Activated T-helper 2 cell treated with anti-CD3 and anti-CD28 coated beads, Interferon-gamma antibody, Interleukin-2, Interleukin-4, amounts not matched to agents 10 μg/mL and 5 μg/mL and 100 μg/mL, durations not matched to agents 14 hours and 24 hours and 36 hours (primary cell): ENCODE results near the gene NAT16. TPM values are rescaled to one million over a fixed set of nuclear protein-coding genes. Genes with fewer than 3 reads are reported as not detected.

Experiments used
- DNase-seq: peaks from one replicate; pipeline ENCODE4 v3.0.0; 2021; ENCODE audit warnings: low spot score
- H3K27ac Mint-ChIP-seq: one replicate; pipeline ENCODE4 v1.8.0; 2021; ENCODE audit warnings: mixed read lengths
- H3K27me3 Mint-ChIP-seq: one replicate; pipeline ENCODE4 v1.8.0; 2021; ENCODE audit warnings: low read depth, mixed read lengths
- H3K36me3 Mint-ChIP-seq: one replicate; pipeline ENCODE4 v1.8.0; 2021; ENCODE audit warnings: low read depth, mixed read lengths
- H3K4me1 Mint-ChIP-seq: one replicate; pipeline ENCODE4 v1.8.0; 2021; ENCODE audit warnings: low read depth, mixed read lengths
- H3K4me3 Mint-ChIP-seq: one replicate; pipeline ENCODE4 v1.8.0; 2021; ENCODE audit warnings: low read depth, mild to moderate bottlenecking, moderate library complexity, mixed read lengths
- H3K9me3 Mint-ChIP-seq: one replicate; pipeline ENCODE4 v1.8.0; 2021; ENCODE audit warnings: mixed read lengths
- intact Hi-C: fragments of 100-400 bp; cut with micrococcal nuclease; formaldehyde crosslinking; loops from one replicate; pipeline ENCODE4 v1.15.1; 2023
- total RNA-seq: library from RNA; stranded (reverse); gene quantifications from 2 replicates; pipeline ENCODE4 v1.2.3, GENCODE V29; 2022

The NAT16 gene
- total RNA-seq, 1 donor from 2014 or later = not detected

- Mint-ChIP-seq H3K27ac (no peak overlapping the region), H3K4me1 (peaks cover 49% of the 10 kb centered on the region), H3K36me3 (peaks cover 4% of the 10 kb centered on the region), H3K27me3 (peaks cover 59% of the 10 kb centered on the region), H3K4me3 (peak overlapping the region; percentile 82), H3K9me3 (no peaks in the 10 kb centered on the region)
- no peak for DNase-seq
- intact Hi-C loops = loop anchor here (1.0 to 10.0 kb wide), 6 partner anchors 8 to 199 kb away; partner anchors contain the start of genes AP1S1, FIS1 and MUC12
Measured at GRCh38 chr7:101165958-101166647, 14.0 kb downstream of the NAT16 start.

GRCh38 chr7:101165075-101165957 is 14.8 kb downstream of the NAT16 start, which contains the start of gene VGF:
Gene VGF, minus strand, starts transcription at chr7:101165569. Its CDS starts 726 bp downstream, at chr7:101164843.
- Mint-ChIP-seq H3K36me3 (peaks cover 7% of the 10 kb centered on the region), H3K4me3 (peak within 1 kb of the TSS; percentile 82), H3K4me1 (peaks cover 41% of the 10 kb centered on the region), H3K9me3 (no peaks in the 10 kb centered on the region), H3K27me3 (peaks cover 51% of the 10 kb centered on the region), H3K27ac (no peak within 1 kb of the TSS)
- DNase-seq = peak; percentile 89
- intact Hi-C loops = loop anchor here (1.0 to 10.0 kb wide), 6 partner anchors 9 to 198 kb away; partner anchors contain the start of genes AP1S1, FIS1 and MUC12

GRCh38 chr7:101164071-101164840 is 15.8 kb downstream of the NAT16 start:
- Mint-ChIP-seq H3K4me1 (peaks cover 34% of the 10 kb centered on the region), H3K4me3 (peak overlapping the region; percentile 13), H3K27ac (no peak overlapping the region), H3K9me3 (no peaks in the 10 kb centered on the region), H3K27me3 (peaks cover 43% of the 10 kb centered on the region), H3K36me3 (peaks cover 17% of the 10 kb centered on the region)
- intact Hi-C loops = loop anchor here (2.0 to 10.0 kb wide), 2 partner anchors 15 to 81 kb away; partner anchors contain the start of gene FIS1
- no peak for DNase-seq

- intact Hi-C loops = loop anchor here (2.0 to 10.0 kb wide), 2 partner anchors 15 to 81 kb away; partner anchors contain the start of gene FIS1
- H3K27me3 Mint-ChIP-seq = peaks cover 38% of the 10 kb centered on the region
Measured at GRCh38 chr7:101163279-101164070, 16.6 kb downstream of the NAT16 start.

GRCh38 chr7:101162551-101163278 is 17.4 kb downstream of the NAT16 start:
- Mint-ChIP-seq H3K27ac (no peak overlapping the region), H3K27me3 (peaks cover 33% of the 10 kb centered on the region), H3K4me3 (peak overlapping the region; percentile 57), H3K9me3 (no peaks in the 10 kb centered on the region), H3K4me1 (peaks cover 23% of the 10 kb centered on the region), H3K36me3 (peaks cover 28% of the 10 kb centered on the region)
- DNase-seq = no peak
- intact Hi-C loops = loop anchor here (10.0 kb wide), 1 partner anchor 82 kb away; the partner anchor contains the start of gene FIS1

More at GRCh38 chr7:101163279-101164070, 16.6 kb downstream of the NAT16 start:
- peaks cover 24% of the 10 kb centered on the region for H3K36me3 Mint-ChIP-seq
- peaks cover 28% of the 10 kb centered on the region for H3K4me1 Mint-ChIP-seq
- peak overlapping the region; percentile 64 for H3K4me3 Mint-ChIP-seq
- no peaks in the 10 kb centered on the region for H3K9me3 Mint-ChIP-seq
- DNase-seq = peak; percentile 51
- no peak overlapping the region for H3K27ac Mint-ChIP-seq

- Mint-ChIP-seq H3K9me3 (no peaks in the 10 kb centered on the region), H3K36me3 (peaks cover 34% of the 10 kb centered on the region), H3K27me3 (peaks cover 26% of the 10 kb centered on the region), H3K4me3 (peak overlapping the region; percentile 57), H3K4me1 (peaks cover 18% of the 10 kb centered on the region), H3K27ac (no peak overlapping the region)
- intact Hi-C loops = loop anchor here (10.0 kb wide), 1 partner anchor 83 kb away; the partner anchor contains the start of gene FIS1
- DNase-seq = no peak
Measured at GRCh38 chr7:101161692-101162471, 18.2 kb downstream of the NAT16 start.

- H3K36me3 Mint-ChIP-seq = peaks cover 39% of the 10 kb centered on the region
- DNase-seq = no peak
- no peak overlapping the region for H3K4me3 Mint-ChIP-seq
- H3K4me1 Mint-ChIP-seq = peaks cover 12% of the 10 kb centered on the region
- intact Hi-C loops = loop anchor here (10.0 kb wide), 1 partner anchor 84 kb away; the partner anchor contains the start of gene FIS1
- peaks cover 19% of the 10 kb centered on the region for H3K27me3 Mint-ChIP-seq
- H3K9me3 Mint-ChIP-seq = no peaks in the 10 kb centered on the region
- no peak overlapping the region for H3K27ac Mint-ChIP-seq
Measured at GRCh38 chr7:101160910-101161309, 19.2 kb downstream of the NAT16 start.

GRCh38 chr7:101159696-101160674 is 20.1 kb downstream of the NAT16 start:
- peaks cover 14% of the 10 kb centered on the region for H3K4me1 Mint-ChIP-seq
- H3K27me3 Mint-ChIP-seq = peaks cover 13% of the 10 kb centered on the region
- H3K9me3 Mint-ChIP-seq = no peaks in the 10 kb centered on the region
- intact Hi-C loops = loop anchor here (10.0 kb wide), 1 partner anchor 85 kb away; the partner anchor contains the start of gene FIS1
- H3K27ac Mint-ChIP-seq = no peak overlapping the region
- peaks cover 43% of the 10 kb centered on the region for H3K36me3 Mint-ChIP-seq
- no peak overlapping the region for H3K4me3 Mint-ChIP-seq
- no peak for DNase-seq

GRCh38 chr7:101156866-101157589 is 23.1 kb downstream of the NAT16 start:
- DNase-seq = no peak
- H3K4me1 Mint-ChIP-seq = peaks cover 13% of the 10 kb centered on the region
- H3K9me3 Mint-ChIP-seq = peaks cover 4% of the 10 kb centered on the region
- H3K36me3 Mint-ChIP-seq = peaks cover 43% of the 10 kb centered on the region
- no peak overlapping the region for H3K27ac Mint-ChIP-seq
- intact Hi-C loops = no loop called here
- no peak overlapping the region for H3K4me3 Mint-ChIP-seq
- peaks cover 8% of the 10 kb centered on the region for H3K27me3 Mint-ChIP-seq
